Measurements from ENCODE around the gene AGT.

AGT gene

GRCh38 chr1:230750576-230750975 lies 36.7 kb upstream of the AGT start:
- ATAC-seq (replicated peaks) = no peak
- H3K36me3 Mint-ChIP-seq (ENCODE audit: insufficient read depth) = no peaks in the 10 kb centered on the region
- no peaks in the 10 kb centered on the region for H3K9me3 Mint-ChIP-seq
- H3K4me1 Mint-ChIP-seq (ENCODE audit: low read depth in 2 of 2) = no peaks in the 10 kb centered on the region
- no peak for DNase-seq
- H3K4me3 Mint-ChIP-seq = no peak overlapping the region
- H3K27me3 Mint-ChIP-seq = peaks cover 18 to 45% of the 10 kb centered on the region in 2 donors
- H3K27ac Mint-ChIP-seq = no peak overlapping the region

GRCh38 chr1:230749635-230750034 lies 35.7 kb upstream of the AGT start:
- Mint-ChIP-seq H3K9me3 (no peaks in the 10 kb centered on the region), H3K4me1 (ENCODE audit: low read depth in 2 of 2) (no peaks in the 10 kb centered on the region), H3K27me3 (peaks cover 15 to 43% of the 10 kb centered on the region in 2 donors), H3K27ac (no peak overlapping the region), H3K36me3 (ENCODE audit: insufficient read depth) (no peaks in the 10 kb centered on the region), H3K4me3 (no peak overlapping the region)
- ATAC-seq (replicated peaks) (no peak), DNase-seq (no peak)

GRCh38 chr1:230749150-230749549 lies 35.2 kb upstream of the AGT start:
- H3K4me3 Mint-ChIP-seq = no peak overlapping the region
- H3K27ac Mint-ChIP-seq = no peak overlapping the region
- no peak for ATAC-seq (replicated peaks)
- H3K27me3 Mint-ChIP-seq = peaks cover 15 to 44% of the 10 kb centered on the region in 2 donors
- no peaks in the 10 kb centered on the region for H3K9me3 Mint-ChIP-seq
- no peaks in the 10 kb centered on the region for H3K36me3 Mint-ChIP-seq (ENCODE audit: insufficient read depth)
- DNase-seq = no peak
- no peaks in the 10 kb centered on the region for H3K4me1 Mint-ChIP-seq (ENCODE audit: low read depth in 2 of 2)

GRCh38 chr1:230747890-230748800 lies 34.2 kb upstream of the AGT start:
- Mint-ChIP-seq H3K36me3 (ENCODE audit: insufficient read depth) (no peaks in the 10 kb centered on the region), H3K9me3 (no peaks in the 10 kb centered on the region), H3K27ac (no peak overlapping the region), H3K4me1 (ENCODE audit: low read depth in 2 of 2) (no peaks in the 10 kb centered on the region), H3K4me3 (no peak overlapping the region), H3K27me3 (peaks cover 15 to 53% of the 10 kb centered on the region in 2 donors)
- DNase-seq (no peak), ATAC-seq (replicated peaks) (no peak)

GRCh38 chr1:230747127-230747730 lies 33.3 kb upstream of the AGT start, which contains the start of gene CAPN9:
Gene CAPN9, plus strand, starts transcription at chr1:230747388. Its CDS starts 109 bp downstream, at chr1:230747497.
- peaks cover 19 to 57% of the 10 kb centered on the region in 2 donors for H3K27me3 Mint-ChIP-seq
- no peak for ATAC-seq (replicated peaks)
- H3K36me3 Mint-ChIP-seq (ENCODE audit: insufficient read depth) = no peaks in the 10 kb centered on the region
- no peaks in the 10 kb centered on the region for H3K4me1 Mint-ChIP-seq (ENCODE audit: low read depth in 2 of 2)
- no peak within 1 kb of the TSS for H3K4me3 Mint-ChIP-seq
- no peak within 1 kb of the TSS for H3K27ac Mint-ChIP-seq
- H3K9me3 Mint-ChIP-seq = no peaks in the 10 kb centered on the region
- no peak for DNase-seq

GRCh38 chr1:230746617-230747016 lies 32.7 kb upstream of the AGT start:
- H3K27me3 Mint-ChIP-seq = peaks cover 20 to 59% of the 10 kb centered on the region in 2 donors
- H3K4me1 Mint-ChIP-seq (ENCODE audit: low read depth in 2 of 2) = no peaks in the 10 kb centered on the region
- ATAC-seq (replicated peaks) (no peak), DNase-seq (no peak)
- H3K27ac Mint-ChIP-seq = no peak overlapping the region
- no peaks in the 10 kb centered on the region for H3K9me3 Mint-ChIP-seq
- no peak overlapping the region for H3K4me3 Mint-ChIP-seq
- H3K36me3 Mint-ChIP-seq (ENCODE audit: insufficient read depth) = no peaks in the 10 kb centered on the region

GRCh38 chr1:230745071-230745470 lies 31.1 kb upstream of the AGT start:
- Mint-ChIP-seq H3K4me1 (ENCODE audit: low read depth in 2 of 2) (no peaks in the 10 kb centered on the region), H3K27ac (no peak overlapping the region), H3K4me3 (no peak overlapping the region), H3K9me3 (no peaks in the 10 kb centered on the region), H3K27me3 (peaks cover 19 to 69% of the 10 kb centered on the region in 2 donors), H3K36me3 (ENCODE audit: insufficient read depth) (peaks cover 2% of the 10 kb centered on the region)
- DNase-seq (no peak), ATAC-seq (replicated peaks) (no peak)

GRCh38 chr1:230744382-230744781 lies 30.5 kb upstream of the AGT start:
- Mint-ChIP-seq H3K4me3 (no peak overlapping the region), H3K9me3 (no peaks in the 10 kb centered on the region), H3K27ac (no peak overlapping the region), H3K36me3 (ENCODE audit: insufficient read depth) (peaks cover 2% of the 10 kb centered on the region), H3K27me3 (peaks cover 21 to 70% of the 10 kb centered on the region in 2 donors), H3K4me1 (ENCODE audit: low read depth in 2 of 2) (no peaks in the 10 kb centered on the region)
- no peak for ATAC-seq (replicated peaks)
- no peak for DNase-seq

- H3K4me1 Mint-ChIP-seq (ENCODE audit: low read depth in 2 of 2) = no peaks in the 10 kb centered on the region
- no peaks in the 10 kb centered on the region for H3K9me3 Mint-ChIP-seq
- peaks cover 21 to 70% of the 10 kb centered on the region in 2 donors for H3K27me3 Mint-ChIP-seq
- H3K27ac Mint-ChIP-seq = no peak overlapping the region
- peaks cover 2% of the 10 kb centered on the region for H3K36me3 Mint-ChIP-seq (ENCODE audit: insufficient read depth)
- DNase-seq (no peak), ATAC-seq (replicated peaks) (no peak)
- no peak overlapping the region for H3K4me3 Mint-ChIP-seq
Observed at GRCh38 chr1:230743899-230744298, 30.0 kb upstream of the AGT start.

- no peak for ATAC-seq (replicated peaks)
- no peak overlapping the region for H3K4me3 Mint-ChIP-seq
- no peaks in the 10 kb centered on the region for H3K9me3 Mint-ChIP-seq
- peaks cover 2% of the 10 kb centered on the region for H3K36me3 Mint-ChIP-seq (ENCODE audit: insufficient read depth)
- peaks cover 38 to 83% of the 10 kb centered on the region in 2 donors for H3K27me3 Mint-ChIP-seq
- no peaks in the 10 kb centered on the region for H3K4me1 Mint-ChIP-seq (ENCODE audit: low read depth in 2 of 2)
- no peak overlapping the region for H3K27ac Mint-ChIP-seq
- DNase-seq = no peak
Observed at GRCh38 chr1:230739564-230740290, 25.8 kb upstream of the AGT start.

GRCh38 chr1:230737622-230738262 lies 23.8 kb upstream of the AGT start:
- no peak for ATAC-seq (replicated peaks)
- Mint-ChIP-seq H3K27ac (no peak overlapping the region), H3K27me3 (peaks cover 38 to 80% of the 10 kb centered on the region in 2 donors), H3K9me3 (no peaks in the 10 kb centered on the region), H3K4me1 (ENCODE audit: low read depth in 2 of 2) (no peaks in the 10 kb centered on the region), H3K36me3 (ENCODE audit: insufficient read depth) (peaks cover 2% of the 10 kb centered on the region), H3K4me3 (no peak overlapping the region)
- DNase-seq = no peak

- ATAC-seq (replicated peaks) = no peak
- Mint-ChIP-seq H3K9me3 (no peaks in the 10 kb centered on the region), H3K27me3 (peaks cover 41 to 85% of the 10 kb centered on the region in 2 donors), H3K27ac (no peak overlapping the region), H3K4me3 (no peak overlapping the region), H3K4me1 (ENCODE audit: low read depth in 2 of 2) (no peaks in the 10 kb centered on the region), H3K36me3 (ENCODE audit: insufficient read depth) (no peaks in the 10 kb centered on the region)
- DNase-seq = no peak
Observed at GRCh38 chr1:230735447-230735846, 21.5 kb upstream of the AGT start.

- no peak for DNase-seq
- no peaks in the 10 kb centered on the region for H3K9me3 Mint-ChIP-seq
- no peak for ATAC-seq (replicated peaks)
- H3K4me1 Mint-ChIP-seq (ENCODE audit: low read depth in 2 of 2) = no peaks in the 10 kb centered on the region
- H3K4me3 Mint-ChIP-seq = no peak overlapping the region
- no peak overlapping the region for H3K27ac Mint-ChIP-seq
- H3K36me3 Mint-ChIP-seq (ENCODE audit: insufficient read depth) = no peaks in the 10 kb centered on the region
- H3K27me3 Mint-ChIP-seq = peaks cover 10 to 77% of the 10 kb centered on the region in 2 donors
Observed at GRCh38 chr1:230730977-230731376, 17.1 kb upstream of the AGT start.
